ENCODE measurements around the gene CXCL10.

DNA sequence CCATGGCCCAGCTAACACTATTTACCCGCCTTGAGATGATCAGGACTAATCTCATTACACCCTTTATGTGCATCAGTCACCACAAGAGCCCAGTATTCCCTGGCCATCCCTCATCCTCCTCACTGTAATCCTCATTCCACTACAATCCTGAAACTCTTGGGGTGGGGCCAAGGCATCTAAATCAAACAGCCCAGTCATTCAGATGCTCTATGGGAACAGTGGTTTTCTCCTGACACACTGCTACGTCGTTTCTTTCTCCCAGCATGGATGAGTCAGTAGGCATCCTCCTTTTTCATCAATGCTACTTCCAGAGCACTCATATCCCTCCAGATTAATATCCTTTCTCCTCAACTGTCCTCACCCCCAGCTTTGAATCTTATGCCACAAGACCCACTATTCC lies 38.2 kb downstream of the CXCL10 start:
- TF ChIP-seq, protein P1, sequence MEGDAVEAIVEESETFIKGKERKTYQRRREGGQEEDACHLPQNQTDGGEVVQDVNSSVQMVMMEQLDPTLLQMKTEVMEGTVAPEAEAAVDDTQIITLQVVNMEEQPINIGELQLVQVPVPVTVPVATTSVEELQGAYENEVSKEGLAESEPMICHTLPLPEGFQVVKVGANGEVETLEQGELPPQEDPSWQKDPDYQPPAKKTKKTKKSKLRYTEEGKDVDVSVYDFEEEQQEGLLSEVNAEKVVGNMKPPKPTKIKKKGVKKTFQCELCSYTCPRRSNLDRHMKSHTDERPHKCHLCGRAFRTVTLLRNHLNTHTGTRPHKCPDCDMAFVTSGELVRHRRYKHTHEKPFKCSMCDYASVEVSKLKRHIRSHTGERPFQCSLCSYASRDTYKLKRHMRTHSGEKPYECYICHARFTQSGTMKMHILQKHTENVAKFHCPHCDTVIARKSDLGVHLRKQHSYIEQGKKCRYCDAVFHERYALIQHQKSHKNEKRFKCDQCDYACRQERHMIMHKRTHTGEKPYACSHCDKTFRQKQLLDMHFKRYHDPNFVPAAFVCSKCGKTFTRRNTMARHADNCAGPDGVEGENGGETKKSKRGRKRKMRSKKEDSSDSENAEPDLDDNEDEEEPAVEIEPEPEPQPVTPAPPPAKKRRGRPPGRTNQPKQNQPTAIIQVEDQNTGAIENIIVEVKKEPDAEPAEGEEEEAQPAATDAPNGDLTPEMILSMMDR (IDR thresholded peaks at IDR 0.05; ENCODE audit: insufficient read depth, low read length) = no peak
- TF ChIP-seq POLR2AphosphoS5 (IDR thresholded peaks at IDR 0.05; ENCODE audit: low read depth) = no peak
- TF ChIP-seq, protein P2, sequence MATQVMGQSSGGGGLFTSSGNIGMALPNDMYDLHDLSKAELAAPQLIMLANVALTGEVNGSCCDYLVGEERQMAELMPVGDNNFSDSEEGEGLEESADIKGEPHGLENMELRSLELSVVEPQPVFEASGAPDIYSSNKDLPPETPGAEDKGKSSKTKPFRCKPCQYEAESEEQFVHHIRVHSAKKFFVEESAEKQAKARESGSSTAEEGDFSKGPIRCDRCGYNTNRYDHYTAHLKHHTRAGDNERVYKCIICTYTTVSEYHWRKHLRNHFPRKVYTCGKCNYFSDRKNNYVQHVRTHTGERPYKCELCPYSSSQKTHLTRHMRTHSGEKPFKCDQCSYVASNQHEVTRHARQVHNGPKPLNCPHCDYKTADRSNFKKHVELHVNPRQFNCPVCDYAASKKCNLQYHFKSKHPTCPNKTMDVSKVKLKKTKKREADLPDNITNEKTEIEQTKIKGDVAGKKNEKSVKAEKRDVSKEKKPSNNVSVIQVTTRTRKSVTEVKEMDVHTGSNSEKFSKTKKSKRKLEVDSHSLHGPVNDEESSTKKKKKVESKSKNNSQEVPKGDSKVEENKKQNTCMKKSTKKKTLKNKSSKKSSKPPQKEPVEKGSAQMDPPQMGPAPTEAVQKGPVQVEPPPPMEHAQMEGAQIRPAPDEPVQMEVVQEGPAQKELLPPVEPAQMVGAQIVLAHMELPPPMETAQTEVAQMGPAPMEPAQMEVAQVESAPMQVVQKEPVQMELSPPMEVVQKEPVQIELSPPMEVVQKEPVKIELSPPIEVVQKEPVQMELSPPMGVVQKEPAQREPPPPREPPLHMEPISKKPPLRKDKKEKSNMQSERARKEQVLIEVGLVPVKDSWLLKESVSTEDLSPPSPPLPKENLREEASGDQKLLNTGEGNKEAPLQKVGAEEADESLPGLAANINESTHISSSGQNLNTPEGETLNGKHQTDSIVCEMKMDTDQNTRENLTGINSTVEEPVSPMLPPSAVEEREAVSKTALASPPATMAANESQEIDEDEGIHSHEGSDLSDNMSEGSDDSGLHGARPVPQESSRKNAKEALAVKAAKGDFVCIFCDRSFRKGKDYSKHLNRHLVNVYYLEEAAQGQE (IDR thresholded peaks at IDR 0.05; ENCODE audit: insufficient replicate concordance, low read depth) = no peak
